ENCODE data around the gene CCDC85C.
A peak's percentile ranks its signal among the peaks of the same experiment; 100 is the strongest.

CCDC85C gene

GRCh38 chr14:99570544-99571302 lies 33.3 kb downstream of the CCDC85C start:
- DNase-seq: no peak

GRCh38 chr14:99569725-99570543 lies 34.1 kb downstream of the CCDC85C start:
- DNase-seq: no peak

DNA sequence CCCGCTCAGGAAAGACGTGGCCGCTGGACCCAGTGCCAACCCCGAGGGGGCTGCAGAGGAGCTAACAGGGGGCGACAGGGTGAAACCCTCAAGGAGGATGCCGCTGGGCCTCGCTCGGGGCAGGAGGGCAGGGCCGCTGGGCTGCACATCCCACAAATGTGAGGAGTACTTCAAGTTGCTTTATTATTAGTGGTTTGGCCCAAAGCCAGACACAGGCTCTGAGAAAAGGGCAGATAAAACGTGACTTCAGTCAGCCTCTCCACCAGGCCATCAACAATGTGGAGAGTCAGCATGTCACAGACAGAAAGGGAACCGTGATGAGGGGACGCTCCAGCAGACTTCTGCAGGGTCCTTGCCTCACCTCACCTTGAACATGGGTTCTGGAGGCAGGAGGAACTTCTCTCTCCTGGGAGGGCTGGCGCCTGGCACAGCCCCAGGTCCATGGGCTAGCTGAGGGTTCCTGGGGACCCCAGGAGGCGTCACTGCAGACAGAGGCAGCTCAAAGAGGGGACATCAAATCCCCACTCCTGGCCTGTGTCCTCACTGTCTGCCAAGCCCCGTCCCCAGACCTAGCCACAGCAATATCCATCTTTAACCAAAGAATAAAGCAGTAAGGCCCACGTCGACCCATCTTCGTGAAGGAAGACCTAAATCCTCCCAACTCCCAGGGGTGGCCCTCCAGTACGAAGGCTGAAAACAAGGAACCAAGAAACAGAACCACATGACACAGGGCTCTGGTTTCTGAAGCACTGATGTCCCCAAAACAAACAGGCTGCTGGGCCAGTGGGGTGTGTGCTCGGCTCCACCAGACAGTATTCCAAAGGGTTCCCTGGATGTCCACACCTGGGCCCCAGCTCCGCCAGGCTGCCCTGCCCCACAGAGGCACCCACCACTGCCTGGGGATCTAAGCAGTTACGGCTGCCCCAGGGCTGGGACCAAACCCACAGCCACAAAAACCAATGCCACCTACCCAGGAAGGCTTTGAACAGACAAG lies 35.1 kb downstream of the CCDC85C start:
- peak; percentile 69 for DNase-seq

DNA sequence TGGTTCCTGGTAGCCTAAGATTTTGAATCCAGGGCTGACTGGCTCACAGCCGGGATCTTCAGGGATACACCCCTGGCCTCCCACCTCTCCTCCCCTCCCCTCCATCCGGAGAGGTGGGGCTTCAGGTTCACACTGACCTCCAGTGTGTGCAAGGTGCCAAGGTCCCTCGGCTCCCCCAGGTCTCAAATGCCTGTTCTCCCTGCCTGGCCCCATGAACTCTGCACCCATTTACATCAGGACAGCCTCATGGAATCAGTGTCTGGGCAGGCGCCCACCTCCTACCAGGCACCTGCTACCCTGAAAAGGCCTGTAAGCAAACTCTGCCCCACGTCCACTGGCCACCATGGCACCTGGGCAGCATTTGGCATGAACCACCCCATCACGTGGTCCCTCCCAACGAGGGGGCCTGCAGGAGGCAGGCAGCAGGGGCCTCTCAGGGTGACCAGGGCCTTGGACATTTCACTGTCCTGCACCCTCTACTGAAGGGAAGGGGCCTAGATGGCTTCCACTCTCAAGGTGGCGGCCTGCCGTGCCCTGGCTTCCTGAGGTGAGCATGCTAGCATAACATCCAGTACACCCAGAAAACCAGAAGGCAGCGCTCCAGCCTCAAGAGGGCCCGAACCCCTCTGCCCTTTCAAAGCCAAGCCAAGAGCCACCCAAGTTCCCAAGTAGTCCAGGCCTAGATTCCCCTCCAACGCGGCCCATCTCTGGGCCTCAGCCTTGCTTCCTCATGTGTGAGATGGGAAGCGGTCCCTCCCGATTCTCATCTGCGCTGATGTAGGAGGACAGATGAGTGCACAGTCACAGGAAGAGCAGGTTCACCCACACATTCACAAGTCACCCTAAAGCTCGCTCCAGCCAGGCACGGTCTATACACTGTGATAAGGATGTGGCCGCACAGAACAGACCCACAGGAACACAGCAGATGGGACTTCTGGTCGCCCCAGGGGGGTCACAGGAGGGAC lies 37.3 kb downstream of the CCDC85C start:
- no peak for DNase-seq

DNA sequence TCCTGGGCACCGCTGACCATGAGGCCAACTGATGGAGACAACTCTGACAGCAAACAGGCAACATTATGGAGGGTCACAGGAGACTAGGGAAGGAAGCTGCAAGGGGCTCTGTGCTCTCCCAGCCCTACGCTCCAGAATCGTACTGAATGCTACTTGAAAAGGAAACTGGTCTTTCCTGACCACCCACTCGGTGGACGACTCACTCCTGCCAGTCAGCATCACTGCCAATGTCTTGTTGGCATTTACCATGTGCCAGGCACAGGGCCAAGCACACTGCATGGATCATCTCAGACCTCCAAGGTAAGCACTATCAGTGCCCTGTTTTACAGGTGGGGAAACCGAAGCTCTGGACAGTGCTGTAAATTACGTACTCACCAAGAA lies 38.0 kb downstream of the CCDC85C start:
- no peak for DNase-seq

- DNase-seq: no peak
Measured at GRCh38 chr14:99565383-99565782, 38.6 kb downstream of the CCDC85C start.

DNA sequence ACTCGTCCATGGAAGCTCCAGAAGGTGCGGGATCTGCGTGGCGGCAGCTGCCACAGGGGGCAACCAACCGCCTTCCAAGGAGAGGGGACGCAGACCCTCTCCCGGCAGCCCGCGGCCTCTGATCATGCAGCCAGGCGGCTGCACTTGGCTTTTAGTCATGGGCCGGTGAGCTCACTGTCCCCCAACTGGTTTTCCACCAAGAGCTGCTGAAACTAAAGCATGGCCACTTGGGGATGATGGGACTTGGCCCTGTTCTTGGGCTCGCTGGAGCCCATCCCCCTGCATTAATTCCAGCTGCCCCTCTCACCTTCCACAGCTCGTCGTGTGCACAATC lies 39.1 kb downstream of the CCDC85C start:
- DNase-seq: no peak

DNA sequence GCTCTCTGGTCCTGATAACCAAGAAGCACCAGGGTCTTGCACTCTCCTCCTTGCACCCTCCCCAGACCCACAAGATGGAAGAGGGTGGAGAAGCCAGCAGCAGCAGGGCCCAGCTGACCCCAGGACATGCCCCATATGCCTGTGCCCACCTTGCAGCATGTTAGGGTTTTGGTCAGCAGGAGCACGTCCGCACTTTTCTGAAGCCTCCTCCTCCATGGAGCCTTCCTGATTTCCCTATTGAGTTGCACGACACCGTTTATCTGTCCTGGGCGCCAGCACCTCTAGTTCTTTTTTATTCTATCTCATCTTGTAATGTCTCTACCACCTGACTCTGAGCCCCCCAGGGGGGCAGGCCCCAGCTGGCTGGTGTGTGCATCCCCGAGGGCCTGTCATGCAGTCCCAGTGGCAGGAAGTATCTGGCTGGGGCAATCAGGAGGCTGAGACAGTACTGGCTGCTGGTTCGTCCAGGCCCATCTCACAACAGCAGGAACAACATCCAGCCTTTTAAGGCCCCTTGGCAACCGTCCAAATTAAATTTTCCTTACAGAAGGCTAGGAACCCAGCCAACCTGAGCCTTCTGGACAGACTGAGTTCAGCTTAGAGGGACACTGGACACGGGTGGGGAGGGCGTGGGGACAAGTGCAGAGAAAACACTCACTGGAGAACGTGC lies 39.6 kb downstream of the CCDC85C start:
- DNase-seq: peak; percentile 45

DNA sequence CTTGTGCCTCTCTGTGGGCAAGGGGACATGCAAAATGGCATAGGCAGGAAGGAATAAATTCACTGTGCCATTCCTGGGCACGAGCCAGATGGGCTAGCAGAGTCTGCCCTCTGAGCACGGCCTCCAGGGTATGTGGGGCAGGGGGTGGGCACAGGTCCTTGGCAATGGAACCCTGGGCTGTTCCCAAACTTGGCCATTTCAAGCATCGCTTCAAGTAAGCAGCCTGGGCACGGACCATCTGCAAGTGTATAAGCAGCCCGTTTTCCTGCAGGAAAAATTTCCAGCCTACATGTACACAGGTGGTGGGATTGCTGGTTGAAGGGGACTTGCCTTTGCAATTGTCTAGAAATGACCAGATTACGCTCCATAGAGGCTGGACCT lies 40.3 kb downstream of the CCDC85C start:
- no peak for DNase-seq

DNA sequence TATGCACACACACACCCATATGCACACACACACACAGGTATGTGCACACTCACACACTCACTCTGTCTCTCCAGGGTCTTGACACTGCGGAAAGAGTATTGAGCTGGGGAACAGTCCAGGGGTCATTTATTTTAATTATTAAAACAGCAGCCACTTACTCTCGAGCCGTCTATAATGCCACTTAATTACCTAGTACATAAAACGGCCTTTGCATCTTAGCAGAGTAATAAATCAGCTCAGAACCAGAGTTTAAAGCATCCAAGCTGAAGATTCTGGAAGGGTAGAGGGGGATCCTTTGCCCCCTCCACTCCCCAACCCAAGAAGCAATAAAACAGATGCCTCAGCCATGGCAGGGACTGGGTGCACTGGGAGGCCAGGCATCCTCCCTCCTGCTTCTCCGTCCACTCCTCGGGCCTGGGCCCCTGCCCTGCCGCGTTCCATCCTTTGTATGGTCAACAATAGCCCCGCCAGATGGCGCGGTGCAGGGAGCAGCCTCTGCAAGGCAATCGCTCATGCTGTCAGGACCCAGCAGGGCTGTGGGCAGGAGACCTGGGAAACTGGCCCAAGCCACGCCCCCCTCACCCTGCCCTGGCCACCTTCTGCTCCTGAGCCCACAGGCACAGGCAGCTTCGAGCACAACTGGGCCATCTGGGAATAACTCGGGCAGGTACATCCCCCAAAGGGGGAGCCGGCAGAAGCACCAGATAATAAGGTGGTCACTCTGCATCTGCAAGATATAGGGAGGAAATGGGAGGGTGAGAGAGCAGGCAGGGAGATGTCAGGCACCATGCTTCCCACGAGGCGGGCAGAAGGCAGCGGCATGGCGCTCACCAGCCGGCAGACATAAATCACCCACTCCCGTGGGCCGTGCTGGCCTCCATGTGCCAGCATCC lies 40.9 kb downstream of the CCDC85C start:
- peak; percentile 89 for DNase-seq

DNA sequence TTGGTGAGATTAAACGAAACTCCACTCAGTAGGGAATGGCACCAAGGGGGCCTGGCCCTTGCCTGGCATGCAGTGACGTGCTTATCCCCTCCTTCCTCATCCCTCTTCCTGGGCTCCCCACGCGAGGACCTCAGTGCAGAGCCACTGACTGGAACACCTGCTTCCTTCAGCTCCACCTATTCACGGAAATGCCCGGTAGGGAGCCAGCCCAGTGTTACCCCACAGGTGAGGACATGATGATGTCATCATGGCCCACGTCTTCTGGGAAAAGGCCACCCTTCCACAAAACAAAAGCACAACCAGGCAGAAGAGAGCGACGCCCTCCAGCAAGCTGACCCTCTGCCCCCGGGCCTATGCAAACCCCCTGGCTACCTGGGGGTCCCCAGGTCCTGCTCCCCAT lies 42.1 kb downstream of the CCDC85C start:
- no peak for DNase-seq

GRCh38 chr14:99560922-99561683 lies 42.9 kb downstream of the CCDC85C start:
- DNase-seq: no peak

GRCh38 chr14:99560403-99560802 lies 43.6 kb downstream of the CCDC85C start:
- DNase-seq: no peak

GRCh38 chr14:99559286-99559990 lies 44.6 kb downstream of the CCDC85C start:
- no peak for DNase-seq

DNA sequence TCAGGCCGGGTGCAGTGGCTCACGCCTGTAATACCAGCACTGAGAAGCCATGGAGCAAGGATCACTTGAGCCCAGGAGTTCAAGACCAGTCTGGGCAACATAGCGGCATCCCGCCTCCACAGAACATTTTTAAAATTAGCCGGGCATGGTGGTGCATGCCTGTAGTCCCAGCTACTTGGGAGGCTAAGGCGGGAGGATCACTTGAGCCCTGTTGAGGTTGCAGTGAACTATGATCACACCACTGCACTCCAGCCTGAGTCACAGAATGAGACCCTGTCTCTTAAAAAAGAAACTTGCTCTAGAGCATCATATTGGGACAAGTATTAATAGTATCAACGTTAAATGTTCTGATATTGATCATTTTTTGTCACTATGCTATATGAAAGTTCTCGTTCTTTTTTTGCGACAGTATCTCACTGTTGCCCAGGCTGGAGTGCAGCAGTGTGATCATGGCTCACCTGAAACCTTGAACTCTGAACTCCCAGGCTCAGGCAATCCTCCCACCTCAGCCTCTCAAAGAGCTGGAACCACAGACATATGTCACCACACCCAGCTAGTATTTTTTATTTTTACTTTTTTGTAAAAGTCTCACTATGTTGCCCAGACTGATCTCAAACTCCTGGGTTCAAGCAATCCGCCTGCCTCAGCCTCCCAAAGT lies 47.7 kb downstream of the CCDC85C start:
- DNase-seq: no peak

DNA sequence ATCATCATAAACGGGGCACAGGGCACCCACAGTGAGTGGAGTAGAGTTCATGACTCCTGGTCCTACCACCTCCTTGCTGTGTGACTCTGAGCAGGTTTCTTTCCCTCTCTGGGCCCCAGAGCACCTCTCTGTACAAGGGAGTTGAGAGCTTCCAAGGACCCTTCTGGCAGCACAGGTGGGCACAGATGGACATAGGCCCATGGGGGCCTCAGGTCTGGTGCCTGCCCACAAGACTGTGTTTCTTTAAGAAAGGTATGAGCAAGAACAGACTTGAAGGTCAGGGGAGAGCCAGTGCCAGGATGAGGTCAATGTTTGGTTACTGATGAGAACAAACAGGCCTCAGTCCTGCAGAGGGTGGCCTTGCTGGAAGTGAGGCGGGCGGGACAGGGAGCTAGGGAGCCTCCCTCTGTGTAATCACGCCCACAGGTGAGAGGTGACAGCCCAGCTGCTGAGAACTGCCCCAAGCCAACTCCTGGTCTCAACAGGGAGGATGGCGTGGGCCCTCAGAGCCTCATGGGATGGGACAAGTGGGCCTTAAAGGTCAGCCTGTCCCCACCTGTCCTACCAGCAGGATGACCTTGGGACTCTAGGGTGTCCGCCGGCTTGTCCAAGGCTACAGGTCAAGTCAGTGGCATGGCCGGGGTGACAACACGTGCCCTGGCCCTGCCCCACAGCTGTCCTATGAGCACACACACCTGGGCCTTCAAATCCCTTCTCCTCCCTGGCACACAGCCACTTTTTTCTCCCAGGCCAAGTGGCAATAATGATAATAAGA lies 49.1 kb downstream of the CCDC85C start:
- no peak for DNase-seq

- DNase-seq: no peak
Measured at GRCh38 chr14:99554184-99554583, 49.8 kb downstream of the CCDC85C start.

Data from NCI-H226 (cell line).